GM10847 (cell line): ENCODE results near the gene B2M.

Experiments
- POLR2A ChIP-seq: IDR thresholded peaks from 2 replicates; pipeline ENCODE4 v1.6.1; 2011; ENCODE audit not compliant: insufficient read length; ENCODE audit errors: extremely low read depth

Gene B2M

DNA sequence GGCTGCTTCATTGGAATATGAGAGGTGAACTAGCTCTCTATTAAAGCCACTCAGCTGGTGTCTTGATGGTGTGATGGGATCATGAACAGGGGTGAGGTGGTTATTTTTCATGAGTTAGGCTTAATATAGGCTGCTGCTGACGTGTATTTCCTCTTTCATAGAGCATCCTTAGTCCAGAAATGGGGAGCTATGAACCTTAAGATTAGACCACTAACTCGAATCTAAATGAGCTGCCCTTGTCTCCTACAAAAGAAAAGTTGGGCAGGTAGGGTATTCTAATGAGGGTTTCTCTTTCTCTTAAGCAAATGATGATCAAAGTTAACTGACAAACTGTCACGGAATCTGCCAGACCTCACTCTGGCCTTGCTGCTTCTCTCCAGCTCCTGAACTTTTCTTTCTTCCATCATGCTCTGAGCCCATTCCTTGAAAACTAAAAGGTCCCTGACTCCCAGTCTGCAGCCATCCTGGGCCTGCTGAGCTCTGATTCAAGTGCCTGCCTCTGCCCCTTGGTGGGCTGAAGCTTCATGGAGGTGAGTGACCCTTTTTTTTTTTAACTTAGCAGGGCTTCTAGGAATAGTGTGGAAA is 25.0 kb downstream of the B2M start, which contains the start of gene TRIM69:
Gene TRIM69, plus strand, starts transcription at position 348 of the 585 bp plus-strand sequence. Its CDS starts 177 bp downstream, at position 525.
- no peak for TF ChIP-seq POLR2A

- no peak for TF ChIP-seq POLR2A
Measured at GRCh38 chr15:44738340-44738984, 27.1 kb downstream of the B2M start.

GRCh38 chr15:44753345-44753744 is 42.0 kb downstream of the B2M start:
- TF ChIP-seq POLR2A, result no peak

GRCh38 chr15:44763187-44763586 is 51.9 kb downstream of the B2M start:
- TF ChIP-seq POLR2A, result no peak

DNA sequence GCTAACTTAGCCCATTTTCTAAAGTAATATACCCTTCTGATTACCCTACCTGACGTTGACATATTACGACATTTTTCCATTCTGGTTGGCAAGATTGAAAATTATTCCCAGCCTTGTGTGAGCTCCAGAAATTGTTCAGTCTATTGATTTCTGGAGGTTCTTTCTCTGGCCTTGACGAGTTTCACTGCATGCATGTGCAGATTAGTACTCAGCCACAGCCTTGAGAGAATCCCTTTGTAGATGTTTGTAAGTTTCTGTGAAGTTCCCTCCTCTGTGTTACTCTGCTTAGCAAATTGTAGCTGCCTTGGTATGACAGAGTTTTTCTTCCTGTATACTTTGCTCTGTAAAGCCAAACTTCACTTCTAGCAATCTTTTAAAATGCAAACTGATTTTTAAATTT is 52.5 kb downstream of the B2M start:
- no peak for TF ChIP-seq POLR2A

DNA sequence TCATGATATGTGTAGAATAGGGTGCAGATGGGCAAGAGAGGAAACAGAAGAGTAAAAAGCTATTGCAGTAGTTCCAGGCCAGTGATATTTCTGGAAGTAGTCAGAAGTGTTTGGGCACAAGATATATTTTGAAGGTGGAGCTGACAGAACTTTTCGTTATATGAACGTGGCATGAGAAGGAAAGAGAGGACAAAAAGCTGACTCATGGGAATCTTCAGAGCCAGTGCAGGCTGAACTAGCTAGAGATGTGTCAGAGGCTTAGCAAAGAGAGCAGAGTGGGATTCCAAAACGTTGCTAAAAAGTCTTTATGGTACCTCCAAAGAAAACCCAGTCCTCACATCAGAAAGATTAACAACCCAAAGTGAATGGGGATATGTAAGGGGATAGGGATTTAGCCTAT is 53.7 kb downstream of the B2M start:
- TF ChIP-seq POLR2A, result no peak
